Measurements from ENCODE around the gene PLD1.

Gene PLD1

DNA sequence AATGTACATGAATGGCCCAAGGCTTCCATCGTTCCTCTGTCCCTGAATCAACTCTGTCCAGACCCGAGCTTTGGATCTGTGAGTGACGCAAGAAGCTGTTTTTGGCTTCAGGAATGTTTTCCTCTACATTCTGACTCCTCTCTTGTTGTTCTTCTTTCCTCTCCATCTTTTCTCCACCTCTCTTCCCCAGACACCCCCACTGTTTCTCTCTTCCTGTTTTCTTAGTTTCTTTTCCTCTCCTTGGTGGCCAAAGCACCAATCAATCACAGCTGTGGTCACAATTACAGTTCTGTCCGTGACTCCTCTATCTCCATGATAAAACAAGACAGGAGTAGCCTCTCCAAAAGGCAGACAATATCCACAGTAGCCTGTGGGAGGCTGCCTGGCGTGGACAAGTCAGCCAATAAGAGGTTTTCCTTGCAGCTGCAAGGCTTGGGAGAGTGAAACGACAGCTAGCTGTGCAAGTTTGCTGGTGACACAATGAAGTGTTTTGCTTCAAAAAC is 28.0 kb upstream of the PLD1 start:
- no peak for DNase-seq

DNA sequence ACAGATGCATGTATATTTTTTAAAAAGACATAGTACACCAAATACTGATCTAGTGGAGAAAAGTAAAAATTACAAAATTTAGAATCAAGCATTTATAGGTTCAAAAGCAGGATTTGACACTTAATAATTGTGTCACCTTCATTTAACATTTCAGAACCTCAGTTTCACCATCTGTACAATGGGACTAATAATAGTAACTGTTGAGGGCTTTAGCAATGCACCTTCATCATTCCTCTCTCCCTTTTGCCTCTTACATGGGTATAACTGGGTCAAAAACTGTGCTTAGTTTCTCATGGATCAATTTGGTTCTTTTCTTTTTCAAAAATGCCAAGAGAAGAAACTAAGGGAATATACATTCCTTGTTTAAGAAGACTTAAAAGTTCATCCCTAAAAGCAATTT is 27.4 kb upstream of the PLD1 start:
- DNase-seq: no peak

DNA sequence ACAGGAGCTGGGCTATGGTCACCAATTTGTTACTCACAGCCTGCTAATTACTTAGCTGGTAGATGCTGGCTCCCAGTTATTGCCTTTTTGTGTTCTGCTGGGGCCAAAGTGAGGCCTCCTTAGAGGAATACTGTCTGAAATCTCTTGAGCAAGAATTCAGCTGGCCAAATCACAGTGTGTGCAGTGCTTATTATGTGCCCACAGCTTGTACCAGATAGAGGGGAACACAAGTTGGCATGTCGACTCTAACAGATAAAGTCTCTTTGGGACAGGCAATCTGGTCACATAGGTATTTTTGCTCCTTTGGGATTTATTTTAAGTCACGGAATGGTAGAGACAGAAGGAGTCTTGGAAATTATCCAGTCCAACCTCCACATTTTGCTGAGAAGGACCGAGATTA is 26.6 kb upstream of the PLD1 start:
- DNase-seq: no peak

GRCh38 chr3:171835613-171836012 is 25.3 kb upstream of the PLD1 start:
- no peak for DNase-seq

DNA sequence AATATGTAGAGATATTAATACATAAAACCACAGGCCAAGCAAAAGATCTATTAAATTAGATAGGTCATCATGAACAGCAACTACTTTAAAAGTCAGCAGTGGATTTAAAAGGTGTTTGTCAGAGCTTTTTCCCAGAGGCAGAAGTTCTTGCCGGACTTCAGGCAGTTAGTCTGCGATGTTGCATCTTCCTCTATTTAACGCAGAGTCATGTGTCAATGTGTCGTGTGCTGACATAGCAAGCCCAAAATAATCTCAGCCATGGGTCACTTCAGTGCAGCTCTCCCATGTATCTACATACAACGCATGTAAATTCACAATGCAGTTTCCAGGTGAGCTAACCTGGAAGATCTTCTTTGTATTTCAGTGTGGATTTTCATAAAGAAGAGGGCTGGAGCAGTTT is 24.8 kb upstream of the PLD1 start:
- no peak for DNase-seq

DNA sequence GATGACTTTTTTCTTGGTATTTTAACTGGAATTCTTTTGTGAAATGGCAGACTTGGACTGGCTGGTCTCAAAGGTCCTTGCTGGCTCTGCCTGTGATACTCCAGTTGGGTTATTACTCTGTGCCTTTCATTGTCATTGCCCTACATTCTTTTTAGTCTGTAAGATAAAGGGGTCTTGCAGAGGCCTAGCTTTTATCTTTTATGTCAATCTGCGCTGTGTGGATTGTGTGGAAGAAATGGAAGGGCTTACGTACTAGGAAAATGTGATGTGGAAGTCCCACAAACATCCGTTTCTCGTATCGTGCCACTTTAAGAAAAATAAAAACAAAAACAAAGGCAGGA is 24.1 kb upstream of the PLD1 start:
- DNase-seq: no peak

DNA sequence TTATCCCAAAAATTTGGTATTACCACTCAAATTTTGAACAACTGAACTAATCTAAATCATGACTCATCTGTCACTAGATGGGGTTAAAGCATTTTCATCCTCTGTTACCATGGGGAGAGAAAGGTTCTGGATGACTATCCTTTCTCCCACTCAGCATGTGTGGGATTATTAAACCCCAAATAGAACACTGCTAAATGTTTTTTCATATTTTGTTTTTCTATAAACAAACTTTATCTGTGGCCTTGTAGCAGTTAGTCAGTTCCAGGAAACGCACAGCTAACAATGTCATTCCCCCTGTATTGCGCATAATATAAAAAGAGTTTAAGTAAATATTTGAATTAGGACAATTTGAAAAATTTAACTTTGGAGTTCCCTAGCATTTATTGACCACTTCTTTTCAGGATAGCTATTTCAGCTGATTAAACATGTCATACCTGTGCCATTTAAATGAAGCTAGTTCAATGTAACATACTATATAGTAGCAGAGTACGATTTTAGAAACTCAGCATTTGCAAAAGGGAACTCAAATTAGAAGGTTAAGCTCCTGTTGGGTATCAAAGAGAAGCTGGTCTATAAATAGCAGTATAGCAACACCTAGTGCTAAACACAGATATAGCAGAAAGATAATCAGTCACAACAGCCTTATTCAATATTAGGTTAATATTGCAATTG is 23.6 kb upstream of the PLD1 start:
- DNase-seq: no peak

DNA sequence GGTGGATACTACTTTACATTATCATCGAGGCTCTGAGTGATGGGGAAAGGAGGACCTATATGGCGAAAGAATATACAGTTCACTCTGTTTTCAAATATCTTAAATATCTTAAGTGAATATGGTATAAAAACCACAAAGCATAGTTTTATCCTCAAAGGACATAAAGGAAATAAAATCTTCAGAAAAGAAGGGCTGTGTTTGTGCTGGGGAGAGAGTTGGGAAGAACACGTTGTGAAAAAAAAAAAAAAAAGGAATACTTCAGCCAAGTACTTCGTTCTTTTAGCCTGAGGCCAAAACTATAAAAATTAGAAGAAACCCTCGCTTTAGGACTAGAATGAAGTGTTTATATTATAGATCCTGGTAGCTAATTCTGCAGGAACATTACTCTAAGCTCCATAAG is 22.7 kb upstream of the PLD1 start:
- DNase-seq: no peak

DNA sequence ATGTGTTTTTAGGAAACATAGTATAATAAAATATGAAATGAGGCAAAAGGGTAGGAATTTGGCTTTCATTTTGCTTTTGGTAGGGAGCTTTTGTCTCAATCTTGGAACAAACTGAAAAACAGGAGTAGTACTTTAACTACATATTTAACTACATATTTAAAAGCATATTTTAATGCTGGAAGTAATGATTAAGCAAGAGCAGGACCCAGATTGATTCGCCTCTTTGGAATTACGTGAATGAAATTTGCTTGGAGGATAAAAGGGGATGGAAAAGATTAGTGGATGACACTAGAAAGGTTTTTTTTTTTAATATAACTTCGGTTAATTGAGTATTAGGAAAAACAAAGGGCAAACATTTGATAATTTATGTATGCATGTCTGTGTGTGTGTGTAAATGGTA is 21.7 kb upstream of the PLD1 start:
- no peak for DNase-seq

GRCh38 chr3:171830518-171830875 is 20.2 kb upstream of the PLD1 start:
- DNase-seq: no peak

GRCh38 chr3:171829841-171830517 is 19.7 kb upstream of the PLD1 start:
- no peak for DNase-seq

DNA sequence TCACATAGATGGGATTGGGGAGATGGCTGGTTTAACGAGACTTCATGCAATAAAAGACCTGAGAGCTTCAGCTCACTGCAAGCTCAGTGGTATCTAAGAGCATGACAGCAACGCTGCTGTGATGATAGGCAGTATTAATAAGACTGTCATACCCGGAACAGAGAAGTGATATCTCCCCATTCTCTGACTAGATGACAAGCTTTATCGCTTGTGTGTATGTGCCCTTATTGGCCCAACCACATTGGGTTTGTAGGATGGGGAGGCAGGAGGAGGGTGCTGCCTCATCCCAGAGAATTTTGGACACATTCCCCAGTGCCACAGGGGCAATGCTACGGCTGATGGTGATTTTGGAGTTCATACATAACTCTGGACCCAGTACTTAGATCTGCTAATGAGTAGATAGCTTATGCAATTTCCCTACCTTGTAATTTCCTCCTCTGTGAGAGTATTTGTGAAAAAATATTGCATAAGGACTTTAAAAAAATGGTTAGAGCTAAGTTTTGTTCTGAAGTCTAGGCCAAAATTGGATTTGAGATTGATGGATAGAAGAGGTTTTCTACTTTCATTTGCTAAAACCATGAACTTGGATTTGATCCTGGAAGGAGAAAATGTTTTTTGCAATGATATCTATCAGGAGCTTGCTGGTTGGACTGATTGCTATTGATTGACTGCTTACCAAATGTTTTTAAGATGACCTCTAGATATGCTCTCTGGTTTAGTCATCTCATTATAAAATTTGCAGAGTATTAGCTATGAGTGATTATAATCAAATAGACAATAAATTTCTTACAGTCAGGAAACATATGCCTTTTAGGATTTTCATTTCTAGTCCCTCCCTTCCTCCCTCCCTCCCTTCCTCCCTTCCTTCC is 18.9 kb upstream of the PLD1 start:
- no peak for DNase-seq

DNA sequence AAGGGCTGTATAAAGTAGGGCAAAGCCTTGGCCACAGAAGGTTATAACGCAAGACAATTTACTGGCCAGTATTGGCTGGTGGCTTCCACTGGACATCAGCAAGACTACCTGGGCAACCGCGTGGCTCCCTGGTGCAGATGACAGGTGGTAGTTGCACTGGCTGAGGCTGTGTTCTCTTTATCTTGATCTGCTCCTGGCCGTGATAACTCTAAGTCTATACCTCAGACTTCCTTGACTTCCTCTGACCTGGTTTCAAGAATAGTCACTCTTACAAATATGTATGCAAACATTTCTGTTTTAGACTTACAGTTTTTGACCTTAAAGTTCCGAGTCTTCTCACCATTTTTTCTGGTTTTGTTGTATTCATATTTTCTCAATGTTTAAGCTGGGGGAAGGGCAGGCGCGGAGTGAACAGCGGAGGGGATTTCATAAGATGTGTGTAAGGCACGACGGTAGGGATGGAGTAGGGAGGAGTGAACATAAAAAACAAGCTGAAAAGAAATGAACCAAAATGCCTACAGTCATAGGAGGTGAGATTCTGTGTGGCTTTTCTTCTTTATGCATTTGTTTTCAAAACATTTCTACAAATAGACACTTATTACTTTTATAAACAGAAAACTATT is 17.7 kb upstream of the PLD1 start:
- DNase-seq: no peak

GRCh38 chr3:171827385-171827784 is 17.1 kb upstream of the PLD1 start:
- no peak for DNase-seq

DNA sequence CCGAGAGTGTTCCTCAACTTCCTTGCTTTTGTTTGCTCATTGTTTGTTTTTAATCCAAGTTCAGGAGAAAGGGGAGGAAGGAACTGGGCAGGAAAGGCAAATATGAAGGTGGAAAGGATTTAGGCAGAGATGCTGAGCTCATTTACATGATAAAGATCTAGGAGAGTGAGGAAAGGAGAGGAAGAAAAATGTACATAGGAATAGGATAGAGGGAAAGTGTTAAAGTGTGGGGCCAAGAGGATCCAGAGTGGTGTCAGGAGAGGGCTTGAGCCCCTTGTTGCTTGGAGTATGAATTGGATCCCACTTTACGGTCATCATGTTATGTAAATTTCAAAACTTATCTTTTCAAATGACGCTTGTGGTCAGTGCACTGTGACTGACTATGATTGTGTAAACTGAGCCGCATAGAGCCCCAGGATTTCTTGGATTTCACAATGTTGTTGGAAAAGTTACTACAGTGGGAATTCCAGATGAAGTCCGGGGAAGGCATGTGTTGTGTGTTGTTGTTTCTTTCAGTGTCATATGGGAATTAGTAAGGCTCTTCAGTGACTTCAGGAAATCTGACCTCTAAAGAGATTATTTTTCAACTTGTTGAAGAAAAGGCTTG is 15.0 kb upstream of the PLD1 start:
- DNase-seq: no peak

DNA sequence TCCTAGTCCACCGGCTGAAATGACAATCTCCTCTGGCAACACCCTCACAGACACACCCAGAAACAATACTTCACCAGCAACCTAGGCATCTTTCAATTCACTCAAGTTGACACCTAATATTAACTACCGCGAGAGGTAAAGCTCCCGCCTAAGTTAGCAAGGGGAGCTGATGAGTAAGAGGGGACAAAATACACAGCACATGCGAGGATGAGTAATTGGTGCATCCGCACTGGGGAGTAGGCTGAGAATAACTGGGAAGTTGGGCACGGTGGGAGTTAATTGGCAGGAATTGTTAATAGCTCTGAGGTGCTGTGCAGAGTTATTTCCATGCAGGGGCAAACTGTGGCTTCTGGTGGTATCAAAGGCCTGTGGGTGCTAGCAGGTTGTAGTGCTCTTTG is 14.5 kb upstream of the PLD1 start:
- DNase-seq: no peak

DNA sequence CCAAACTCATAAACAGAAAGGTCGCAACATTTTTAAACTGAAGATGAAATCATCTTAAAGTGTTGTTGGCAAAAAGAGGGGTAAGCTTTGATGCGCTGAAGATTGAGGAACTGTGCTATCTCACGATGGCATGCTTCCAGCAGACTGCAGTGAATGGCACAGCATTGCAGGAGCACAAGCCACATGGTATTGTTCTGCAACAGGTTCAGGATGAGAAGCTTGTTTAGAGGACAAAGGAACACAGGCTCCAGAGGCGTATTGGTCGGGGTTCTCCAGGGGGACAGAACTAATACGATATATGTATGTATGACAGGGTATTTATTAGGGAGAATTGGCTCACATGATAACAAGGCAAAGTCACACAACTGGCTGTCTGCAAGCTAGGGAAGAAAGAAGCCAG is 13.8 kb upstream of the PLD1 start:
- DNase-seq: no peak

- no peak for DNase-seq
These were observed 12.3 kb upstream of the PLD1 start for GRCh38 chr3:171822431-171823106.

DNA sequence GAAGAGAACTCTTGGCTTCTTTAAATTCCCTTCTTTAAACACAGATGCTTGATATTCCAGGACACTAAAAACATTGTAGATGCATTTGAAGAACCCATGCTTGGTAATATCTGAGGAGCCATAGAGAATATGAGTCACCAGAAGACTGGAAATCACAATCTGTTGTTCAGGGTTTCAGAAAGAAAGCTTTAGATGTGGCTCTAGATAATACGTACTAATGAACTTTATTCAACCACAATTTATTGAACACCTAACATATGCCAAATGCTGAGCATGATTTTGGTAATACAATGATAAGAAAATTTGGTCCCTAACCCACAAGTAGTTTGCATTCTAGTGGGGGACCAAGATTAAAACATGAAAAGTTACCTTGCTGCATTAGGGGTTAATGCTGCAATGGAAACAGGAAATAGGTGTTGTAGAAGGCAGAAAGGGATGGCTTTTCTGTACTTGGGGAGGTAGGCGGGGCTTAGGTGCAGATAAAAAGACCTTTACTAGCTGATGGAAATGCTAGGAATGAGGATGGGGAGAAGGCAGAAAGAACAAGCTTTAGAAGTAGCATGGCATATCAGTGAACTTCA is 11.6 kb upstream of the PLD1 start:
- DNase-seq: no peak

DNA sequence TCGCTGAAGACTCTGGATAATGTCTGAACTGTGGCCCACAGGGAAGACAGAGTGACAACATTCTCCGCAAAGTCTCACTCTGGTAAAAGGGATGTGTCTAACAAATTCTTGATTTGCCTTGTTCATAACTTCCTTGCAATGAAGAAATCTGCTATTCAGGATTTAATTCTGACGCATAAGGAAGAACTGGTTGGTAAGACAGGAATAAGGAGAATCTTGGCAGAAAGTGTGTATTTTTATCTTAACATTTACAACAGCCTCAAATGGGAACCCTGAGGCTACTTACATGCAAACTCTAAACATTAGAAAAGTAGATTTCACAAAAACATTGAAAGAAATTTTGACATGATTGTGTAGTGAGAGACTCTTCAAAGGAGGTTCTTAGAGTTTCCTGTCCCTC is 10.8 kb upstream of the PLD1 start:
- DNase-seq: no peak

- no peak for DNase-seq
These were observed 7.0 kb upstream of the PLD1 start for GRCh38 chr3:171817074-171817800.

All from activated CD4-positive, alpha-beta T cell treated with anti-CD3 and anti-CD28 coated beads for 4 hours (primary cell).